ENCODE measurements around the gene MAJIN. TPM values are rescaled to one million over a fixed set of nuclear protein-coding genes. Genes with fewer than 3 reads are reported as not detected.

The MAJIN gene
- total RNA-seq, 1 experiment from 2014 or later, result not detected

DNA sequence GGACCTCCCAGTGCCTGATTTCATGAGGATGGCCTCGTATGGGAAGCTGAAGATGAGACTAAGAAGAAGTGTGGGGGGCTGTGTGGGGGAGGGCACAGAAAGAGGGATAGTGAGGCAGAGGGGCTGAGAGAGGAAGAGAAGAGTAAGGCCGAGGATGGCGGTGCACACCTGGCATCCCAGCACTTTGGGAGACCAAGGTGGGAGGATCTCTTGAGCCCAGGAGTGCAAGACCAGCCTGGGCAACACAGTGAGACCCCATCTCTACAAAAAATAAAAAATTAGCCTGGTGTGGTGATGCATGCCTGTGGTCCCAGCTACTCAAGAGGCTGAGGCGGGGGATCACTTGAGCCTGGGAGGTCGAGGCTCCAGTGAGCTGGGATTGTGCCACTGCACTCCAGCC is 80.0 kb downstream of the MAJIN start:
- Mint-ChIP-seq H3K4me3 (ENCODE audit: unreplicated experiment) (peak overlapping the region; percentile 80), H3K4me1 (ENCODE audit: low read depth, unreplicated experiment) (peaks cover 35% of the 10 kb centered on the region), H3K27me3 (ENCODE audit: insufficient read depth, unreplicated experiment) (no peaks in the 10 kb centered on the region), H3K36me3 (ENCODE audit: insufficient read depth, unreplicated experiment) (peaks cover 58% of the 10 kb centered on the region), H3K9me3 (ENCODE audit: unreplicated experiment) (no peaks in the 10 kb centered on the region), H3K27ac (ENCODE audit: unreplicated experiment) (peak overlapping the region; percentile 93)
- peaks cover 67% of the 10 kb centered on the region for H3K4me1 ChIP-seq
- peaks cover 12% of the 10 kb centered on the region for H3K36me3 ChIP-seq (ENCODE audit: control insufficient read depth, insufficient read depth, low read length)
- POLR2A ChIA-PET, result interaction anchor here (0.5 to 1.1 kb wide), 2 partner anchors 31 to 230 kb away, joined by 3 read pairs; partner anchors contain the start of genes FAU and MRPL49
- peak overlapping the region; percentile 78 for H3K4me3 ChIP-seq (ENCODE audit: low read depth, low read length)
- no peaks in the 10 kb centered on the region for H3K27me3 ChIP-seq (replicated peaks; ENCODE audit: control insufficient read depth, insufficient read depth, low read length)
- CTCF ChIA-PET, result interaction anchor here (1.4 to 5.0 kb wide), 3 partner anchors 15 to 44 kb away, joined by 4 to 51 read pairs (median 22); no protein-coding TSS in a partner anchor
- TF ChIP-seq, protein P1, sequence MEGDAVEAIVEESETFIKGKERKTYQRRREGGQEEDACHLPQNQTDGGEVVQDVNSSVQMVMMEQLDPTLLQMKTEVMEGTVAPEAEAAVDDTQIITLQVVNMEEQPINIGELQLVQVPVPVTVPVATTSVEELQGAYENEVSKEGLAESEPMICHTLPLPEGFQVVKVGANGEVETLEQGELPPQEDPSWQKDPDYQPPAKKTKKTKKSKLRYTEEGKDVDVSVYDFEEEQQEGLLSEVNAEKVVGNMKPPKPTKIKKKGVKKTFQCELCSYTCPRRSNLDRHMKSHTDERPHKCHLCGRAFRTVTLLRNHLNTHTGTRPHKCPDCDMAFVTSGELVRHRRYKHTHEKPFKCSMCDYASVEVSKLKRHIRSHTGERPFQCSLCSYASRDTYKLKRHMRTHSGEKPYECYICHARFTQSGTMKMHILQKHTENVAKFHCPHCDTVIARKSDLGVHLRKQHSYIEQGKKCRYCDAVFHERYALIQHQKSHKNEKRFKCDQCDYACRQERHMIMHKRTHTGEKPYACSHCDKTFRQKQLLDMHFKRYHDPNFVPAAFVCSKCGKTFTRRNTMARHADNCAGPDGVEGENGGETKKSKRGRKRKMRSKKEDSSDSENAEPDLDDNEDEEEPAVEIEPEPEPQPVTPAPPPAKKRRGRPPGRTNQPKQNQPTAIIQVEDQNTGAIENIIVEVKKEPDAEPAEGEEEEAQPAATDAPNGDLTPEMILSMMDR (IDR thresholded peaks at IDR 0.05; ENCODE audit: insufficient read depth in 1 of 2, low read depth in 1 of 2, low read length in 1 of 2, severe bottlenecking in 1 of 2, unreplicated experiment in 1 of 2), result no peak
- no TSS peak for BruUV-seq (replicated peaks)
- no peak for DNase-seq
- intact Hi-C loops (cut with micrococcal nuclease; ENCODE audit: unreplicated experiment), result loop anchor here (5.0 kb wide), 1 partner anchor 90 kb away; the partner anchor contains the start of gene MAP4K2
- no peaks in the 10 kb centered on the region for H3K9me3 ChIP-seq

DNA sequence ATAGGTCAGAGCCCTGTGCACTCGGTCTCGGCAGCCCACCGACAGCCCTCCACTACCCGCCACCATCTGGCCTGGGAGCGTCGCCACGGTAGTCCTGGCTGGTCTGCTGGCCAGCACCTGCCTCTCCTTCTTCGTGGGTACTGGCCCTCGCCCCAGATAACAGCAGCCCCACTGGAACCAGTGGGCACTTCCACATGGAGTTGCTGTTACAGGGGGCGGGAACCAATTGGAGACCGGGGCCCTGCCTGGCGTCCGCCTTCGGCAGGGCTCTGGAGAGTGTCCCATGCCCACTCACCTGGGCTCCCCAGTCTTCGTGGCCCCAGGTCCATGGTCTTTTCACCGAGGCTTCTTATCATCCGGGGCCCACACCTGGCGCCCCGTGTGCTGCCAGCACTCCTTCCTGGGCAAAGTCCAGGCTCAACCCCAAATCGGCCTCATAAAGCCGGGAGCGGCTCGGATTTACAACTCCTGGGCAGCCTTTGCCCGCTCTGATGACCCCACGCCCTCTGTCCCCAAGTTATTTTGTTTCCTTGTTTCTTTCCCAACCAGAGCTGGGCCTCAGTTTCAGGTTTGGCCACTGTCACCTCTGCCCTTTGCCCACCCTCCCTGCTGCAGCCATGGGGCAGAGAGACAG is 80.6 kb downstream of the MAJIN start:
- DNase-seq, result peak; percentile 63 to 85

DNA sequence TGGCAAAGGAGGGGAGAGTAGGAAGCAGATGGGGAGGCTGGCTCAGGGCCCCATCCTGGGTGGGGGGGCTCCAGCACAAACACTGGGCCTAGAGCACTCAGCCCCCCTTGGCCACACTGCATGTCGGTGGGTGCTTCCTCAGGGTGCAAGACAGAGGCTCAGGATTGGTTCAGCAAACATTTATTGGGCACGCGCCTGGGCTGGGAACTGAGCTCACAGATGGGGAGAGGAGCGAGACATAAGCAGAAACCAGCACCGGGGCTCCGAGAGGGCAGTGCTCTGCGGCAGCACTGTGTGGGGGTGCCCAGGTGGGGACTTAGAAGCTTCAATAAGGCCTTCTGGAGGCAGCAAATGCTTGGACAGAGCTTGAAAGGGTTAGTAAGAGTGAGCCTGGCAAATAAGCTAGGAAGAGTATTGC is 81.4 kb downstream of the MAJIN start:
- H3K4me3 ChIP-seq (ENCODE audit: low read depth, low read length), result peak overlapping the region; percentile 78
- no peaks in the 10 kb centered on the region for H3K27me3 Mint-ChIP-seq (ENCODE audit: insufficient read depth, unreplicated experiment)
- no peaks in the 10 kb centered on the region for H3K27me3 ChIP-seq (replicated peaks; ENCODE audit: control insufficient read depth, insufficient read depth, low read length)
- H3K4me1 ChIP-seq, result peaks cover 76% of the 10 kb centered on the region
- TF ChIP-seq, protein P1 (IDR thresholded peaks at IDR 0.05; ENCODE audit: insufficient read depth in 1 of 2, low read depth in 1 of 2, low read length in 1 of 2, severe bottlenecking in 1 of 2, unreplicated experiment in 1 of 2), result no peak
- no peaks in the 10 kb centered on the region for H3K9me3 ChIP-seq
- intact Hi-C loops (cut with micrococcal nuclease; ENCODE audit: unreplicated experiment), result loop anchor here (5.0 kb wide), 1 partner anchor 88 kb away; the partner anchor contains the start of gene MAP4K2
- peak overlapping the region; percentile 80 for H3K4me3 Mint-ChIP-seq (ENCODE audit: unreplicated experiment)
- H3K4me1 Mint-ChIP-seq (ENCODE audit: low read depth, unreplicated experiment), result peaks cover 44% of the 10 kb centered on the region
- H3K27ac Mint-ChIP-seq (ENCODE audit: unreplicated experiment), result peak overlapping the region; percentile 93
- CTCF ChIA-PET, result interaction anchor here (0.7 to 5.0 kb wide), 2 partner anchors 13 to 43 kb away, joined by 8 to 51 read pairs; no protein-coding TSS in a partner anchor
- DNase-seq, result no peak
- peaks cover 54% of the 10 kb centered on the region for H3K36me3 Mint-ChIP-seq (ENCODE audit: insufficient read depth, unreplicated experiment)
- POLR2A ChIA-PET, result interaction anchor here (0.8 to 1.0 kb wide), 2 partner anchors 12 to 111 kb away, joined by 3 read pairs; partner anchors contain the start of gene EHD1
- H3K36me3 ChIP-seq (ENCODE audit: control insufficient read depth, insufficient read depth, low read length), result peaks cover 12% of the 10 kb centered on the region
- BruUV-seq (replicated peaks), result no TSS peak
- no peaks in the 10 kb centered on the region for H3K9me3 Mint-ChIP-seq (ENCODE audit: unreplicated experiment)

More for the DNA sequence above, 80.6 kb downstream of the MAJIN start:
- ChIA-PET POLR2A (interaction anchor here (0.8 to 1.0 kb wide), 2 partner anchors 13 to 112 kb away, joined by 3 read pairs; partner anchors contain the start of gene EHD1), CTCF (interaction anchor here (1.4 to 5.0 kb wide), 2 partner anchors 14 to 44 kb away, joined by 4 to 51 read pairs; no protein-coding TSS in a partner anchor)
- H3K36me3 ChIP-seq (ENCODE audit: control insufficient read depth, insufficient read depth, low read length), result peaks cover 12% of the 10 kb centered on the region
- peak overlapping the region; percentile 80 for H3K4me3 Mint-ChIP-seq (ENCODE audit: unreplicated experiment)
- peak overlapping the region; percentile 78 for H3K4me3 ChIP-seq (ENCODE audit: low read depth, low read length)
- H3K9me3 ChIP-seq, result no peaks in the 10 kb centered on the region
- peaks cover 57% of the 10 kb centered on the region for H3K36me3 Mint-ChIP-seq (ENCODE audit: insufficient read depth, unreplicated experiment)
- peaks cover 36% of the 10 kb centered on the region for H3K4me1 Mint-ChIP-seq (ENCODE audit: low read depth, unreplicated experiment)
- H3K27me3 ChIP-seq (replicated peaks; ENCODE audit: control insufficient read depth, insufficient read depth, low read length), result no peaks in the 10 kb centered on the region
- peaks cover 68% of the 10 kb centered on the region for H3K4me1 ChIP-seq
- H3K27me3 Mint-ChIP-seq (ENCODE audit: insufficient read depth, unreplicated experiment), result no peaks in the 10 kb centered on the region
- TF ChIP-seq, protein P1 (IDR thresholded peaks at IDR 0.05; ENCODE audit: insufficient read depth in 1 of 2, low read depth in 1 of 2, low read length in 1 of 2, severe bottlenecking in 1 of 2, unreplicated experiment in 1 of 2), result no peak
- BruUV-seq (replicated peaks), result no TSS peak
- no peaks in the 10 kb centered on the region for H3K9me3 Mint-ChIP-seq (ENCODE audit: unreplicated experiment)
- peak overlapping the region; percentile 93 for H3K27ac Mint-ChIP-seq (ENCODE audit: unreplicated experiment)
- intact Hi-C loops (cut with micrococcal nuclease; ENCODE audit: unreplicated experiment), result loop anchor here (5.0 kb wide), 1 partner anchor 89 kb away; the partner anchor contains the start of gene MAP4K2
